Activated naive CD4-positive, alpha-beta T cell treated with Interleukin-2 at 50 U/mL for 16 hours (primary cell): ENCODE measurements around the gene CAND2.
"Not testable (repeated sequence)": the region's sequence is repeated elsewhere in the genome, so short reads cannot be mapped to it uniquely, and the experiment has no call there.

Experiments
- DNase-seq: peaks from one replicate; pipeline ENCODE4 v3.0.0-alpha.2; 2020

CAND2 gene

GRCh38 chr3:12868039-12869034 is 71.9 kb downstream of the CAND2 start:
- peak; percentile 62 for DNase-seq

DNA sequence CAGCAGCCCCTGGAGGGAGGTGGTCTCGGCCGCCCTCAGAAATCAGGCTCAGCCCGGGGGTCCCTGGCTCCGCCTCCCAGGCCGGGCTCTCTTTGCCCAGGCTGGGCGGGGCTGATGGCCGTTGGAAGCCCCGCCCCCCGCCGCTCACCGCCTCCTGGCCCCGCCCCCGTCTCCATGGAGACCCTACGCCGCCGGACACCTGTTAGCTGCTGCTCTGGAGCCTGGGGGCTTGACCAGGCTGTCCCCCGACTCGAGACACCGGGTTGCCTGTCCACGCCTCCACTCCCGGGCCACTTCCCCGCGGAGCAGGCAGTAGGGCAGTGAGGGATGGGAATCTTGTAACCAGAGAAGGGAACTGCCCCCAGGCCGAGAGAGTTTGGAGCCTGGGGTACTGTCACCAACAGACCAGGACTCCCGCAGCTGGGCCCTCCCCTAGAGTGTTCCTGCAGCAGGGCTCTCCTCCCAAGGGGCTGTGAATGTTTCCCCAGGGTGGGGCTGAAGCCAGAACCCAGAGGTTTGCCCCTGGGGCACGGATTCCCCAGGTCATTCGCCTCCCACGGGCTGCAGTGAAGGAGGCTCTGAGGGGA is 72.6 kb downstream of the CAND2 start:
- DNase-seq: peak; percentile 31

DNA sequence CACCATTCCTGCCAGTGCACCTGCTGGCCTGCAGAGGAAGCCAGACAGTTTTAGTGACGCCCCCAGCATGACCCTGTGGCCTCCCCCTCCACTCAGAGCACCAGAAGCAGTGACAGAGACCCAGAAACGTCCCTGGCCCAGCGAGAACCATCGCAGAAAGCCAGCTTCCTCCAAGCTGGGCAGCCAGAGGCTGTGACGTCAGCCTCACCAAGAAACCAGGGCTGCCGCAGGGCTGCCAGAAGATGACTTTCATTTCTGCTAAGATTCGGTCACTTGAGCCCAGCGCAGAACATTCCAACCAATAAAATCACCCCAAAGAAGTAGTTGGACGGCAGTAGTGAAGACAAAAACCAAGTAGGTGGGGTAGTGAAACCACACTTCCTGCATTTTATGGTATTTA is 74.5 kb downstream of the CAND2 start:
- peak; percentile 16 for DNase-seq

DNA sequence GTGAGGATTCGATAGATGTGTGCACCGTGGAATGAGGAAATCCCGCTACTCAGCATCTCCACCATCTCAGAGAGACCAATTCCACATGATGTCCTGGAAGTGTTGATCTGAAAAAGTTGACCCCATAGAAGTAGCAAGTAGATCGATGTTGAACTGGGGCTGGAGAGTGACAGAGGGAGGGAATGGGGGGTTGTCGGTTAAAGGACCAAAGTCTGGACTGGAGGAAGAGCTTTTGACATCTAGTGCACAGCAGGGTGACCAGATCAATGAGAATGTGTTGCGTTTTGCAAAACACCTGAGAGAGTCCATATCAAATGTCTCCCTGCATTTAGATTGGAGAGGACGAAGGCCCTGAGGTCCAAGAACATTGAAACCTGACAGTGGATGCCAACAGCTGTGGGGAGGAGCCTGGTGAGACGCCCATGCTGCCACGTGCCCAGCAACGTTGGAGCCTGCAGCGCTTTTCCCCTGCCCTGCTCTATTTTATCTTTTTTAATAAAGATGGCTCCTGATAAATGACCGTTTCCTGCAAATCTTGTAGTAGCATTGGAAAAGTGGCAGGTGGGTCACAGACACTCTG is 75.0 kb downstream of the CAND2 start:
- DNase-seq: no peak

- DNase-seq: peak; percentile 14
Measured at GRCh38 chr3:12875857-12876836, 79.7 kb downstream of the CAND2 start.

DNA sequence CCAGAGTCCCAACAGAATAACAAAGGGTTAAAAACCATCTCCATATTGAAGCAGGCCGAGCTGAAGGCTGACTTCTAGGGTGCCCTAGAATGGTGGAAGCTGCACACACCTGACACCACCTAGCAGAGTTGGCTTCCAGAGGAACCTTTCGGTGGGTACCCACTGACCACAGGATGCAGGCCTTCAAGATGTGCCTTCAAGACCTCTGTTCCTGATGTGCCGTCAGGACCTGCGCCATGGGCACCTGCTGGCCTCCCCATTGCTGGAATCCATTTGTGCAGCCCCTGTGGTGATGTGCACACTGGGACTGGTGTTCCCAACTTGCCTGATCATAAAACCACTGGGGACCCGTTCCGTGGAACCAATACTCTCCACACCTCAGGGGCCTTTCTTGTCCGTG is 80.6 kb downstream of the CAND2 start:
- DNase-seq: no peak

DNA sequence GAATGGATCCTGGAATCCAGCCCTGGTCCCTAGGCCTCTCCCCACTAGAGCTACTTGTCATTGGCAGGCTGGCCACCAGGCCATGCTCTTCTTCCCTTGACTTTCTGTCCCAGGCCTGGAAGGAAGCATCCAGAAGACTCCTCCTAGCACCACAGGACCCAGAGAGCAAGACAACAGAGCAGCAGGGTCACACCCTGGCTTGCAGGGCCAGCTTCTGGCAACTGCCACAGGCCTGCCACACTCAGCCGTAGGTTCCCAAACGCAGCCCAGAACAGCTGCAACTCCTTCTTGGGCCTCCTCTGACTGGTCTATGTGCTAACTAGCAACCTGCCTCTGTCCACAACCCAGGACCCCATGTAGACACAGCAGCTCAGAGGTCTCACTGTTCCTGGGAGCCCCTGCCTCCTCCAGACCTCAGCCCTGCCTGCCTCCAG is 81.7 kb downstream of the CAND2 start:
- no peak for DNase-seq

DNA sequence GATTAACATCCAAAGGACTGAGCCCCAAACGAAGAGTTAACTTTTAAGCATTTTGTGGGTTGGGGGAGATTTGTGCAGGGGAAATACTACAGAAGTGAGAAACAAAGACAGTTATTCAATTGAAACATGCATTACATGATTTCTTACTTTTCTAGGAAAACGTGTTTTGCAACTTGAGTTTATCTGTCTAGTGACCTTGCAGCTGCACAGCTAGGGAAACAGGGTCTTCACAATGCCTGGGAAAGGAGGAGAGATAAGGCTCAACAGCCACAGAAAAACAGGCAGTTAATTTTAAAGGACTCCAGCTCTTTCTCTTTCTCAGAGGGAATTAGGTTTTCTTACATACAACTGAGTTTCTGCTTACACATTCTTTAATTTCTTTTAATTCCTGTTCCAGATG is 82.3 kb downstream of the CAND2 start:
- not testable (repeated sequence) for DNase-seq

GRCh38 chr3:12879191-12879815 is 82.8 kb downstream of the CAND2 start:
- no peak for DNase-seq

GRCh38 chr3:12881858-12882257 is 85.4 kb downstream of the CAND2 start:
- DNase-seq: not testable (repeated sequence)

GRCh38 chr3:12882336-12883310 is 86.1 kb downstream of the CAND2 start:
- no peak for DNase-seq

DNA sequence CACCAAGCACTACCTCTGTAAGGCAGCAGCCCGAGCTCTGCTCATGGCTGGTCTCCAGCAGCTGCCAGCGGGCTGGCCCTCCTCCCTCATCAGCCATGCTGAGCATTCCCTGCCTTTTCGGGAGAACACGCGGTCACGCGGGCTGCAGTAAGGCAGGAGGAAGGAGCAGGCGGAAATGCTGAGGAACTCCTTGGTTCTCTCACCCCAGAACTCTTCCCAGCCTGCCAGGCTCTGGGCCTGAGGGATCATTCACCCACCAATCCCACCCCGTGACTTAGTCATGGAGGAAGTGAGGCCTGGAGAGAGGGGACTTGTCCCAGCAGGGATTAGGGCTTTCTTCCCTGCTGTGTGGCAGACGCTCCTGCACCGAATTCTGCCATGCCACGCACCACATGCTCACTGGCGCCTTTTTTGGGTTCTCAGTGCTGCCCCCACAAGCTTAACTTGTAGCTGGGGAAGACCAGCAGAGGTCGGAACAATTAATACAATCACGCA is 87.8 kb downstream of the CAND2 start:
- DNase-seq: no peak
